H9 (cell line): Measurements from ENCODE around the gene OCRL. TPM values are rescaled to one million over a fixed set of nuclear protein-coding genes. Genes with fewer than 3 reads are reported as not detected.

Experiments used
- DNase-seq: peaks from one replicate; pipeline ENCODE4 v3.0.0-alpha.2; 2017
- H2AFZ ChIP-seq: one replicate; pipeline ENCODE4 v1.6.1; 2013; ENCODE audit warnings: mild to moderate bottlenecking, low read length, control low read depth, moderate library complexity
- H2AK5ac ChIP-seq: 2 replicates; pipeline ENCODE4 v1.6.1; 2013; ENCODE audit warnings: low read length, control low read depth, mixed read lengths; ENCODE audit not compliant: insufficient read length
- H2BK120ac ChIP-seq: one replicate; pipeline ENCODE4 v1.6.1; 2013; ENCODE audit warnings: low read depth, mild to moderate bottlenecking, low read length, control low read depth, inconsistent platforms; ENCODE audit not compliant: poor library complexity, severe bottlenecking
- H2BK12ac ChIP-seq: 2 replicates; pipeline ENCODE4 v1.6.1; 2013; ENCODE audit warnings: low read length, control low read depth, mixed read lengths, low read depth; ENCODE audit not compliant: insufficient read length
- H2BK15ac ChIP-seq: 2 replicates; pipeline ENCODE4 v1.6.1; 2013; ENCODE audit warnings: low read depth, low read length, control low read depth
- H2BK20ac ChIP-seq: one replicate; pipeline ENCODE4 v1.6.1; 2013; ENCODE audit warnings: low read depth, mild to moderate bottlenecking, low read length, control low read depth, inconsistent platforms; ENCODE audit not compliant: poor library complexity, severe bottlenecking
- H2BK5ac ChIP-seq: 2 replicates; pipeline ENCODE4 v1.6.1; 2013; ENCODE audit warnings: low read length, control low read depth, mixed read lengths; ENCODE audit not compliant: insufficient read length
- H3K14ac ChIP-seq: 2 replicates; pipeline ENCODE4 v1.6.1; 2013; ENCODE audit warnings: low read length, control low read depth; ENCODE audit not compliant: insufficient read depth
- H3K18ac ChIP-seq: 2 replicates; pipeline ENCODE4 v1.6.1; 2013; ENCODE audit warnings: low read depth, mild to moderate bottlenecking, mixed read lengths, low read length, control low read depth; ENCODE audit not compliant: insufficient read length
- H3K23ac ChIP-seq: 2 replicates; pipeline ENCODE4 v1.6.1; 2013; ENCODE audit warnings: low read length, control low read depth, mixed read lengths, low read depth; ENCODE audit not compliant: insufficient read length
- H3K23me2 ChIP-seq: 2 replicates; pipeline ENCODE4 v1.6.1; 2013; ENCODE audit warnings: low read depth, mild to moderate bottlenecking, mixed read lengths, low read length, control low read depth; ENCODE audit not compliant: insufficient read length, poor library complexity, severe bottlenecking
- H3K27ac ChIP-seq: 2 replicates; pipeline ENCODE4 v1.5.1; 2013; ENCODE audit warnings: low read length, control low read depth, mixed read lengths, low read depth; ENCODE audit not compliant: insufficient read length
- H3K27me3 ChIP-seq: 2 replicates; pipeline ENCODE4 v1.6.1; 2013; ENCODE audit warnings: low read length, control low read depth, inconsistent platforms; ENCODE audit not compliant: insufficient read depth
- H3K4ac ChIP-seq: 2 replicates; pipeline ENCODE4 v1.6.1; 2013; ENCODE audit warnings: low read depth, mild to moderate bottlenecking, control low read depth, inconsistent platforms, low read length, moderate library complexity
- H3K4me1 ChIP-seq: 2 replicates; pipeline ENCODE4 v1.6.1; 2013; ENCODE audit warnings: low read length, control low read depth, inconsistent platforms; ENCODE audit not compliant: insufficient read depth
- H3K4me2 ChIP-seq: 2 replicates; pipeline ENCODE4 v1.6.1; 2013; ENCODE audit warnings: low read length, control low read depth, mixed read lengths; ENCODE audit not compliant: insufficient read length, insufficient read depth
- H3K56ac ChIP-seq: 2 replicates; pipeline ENCODE4 v1.6.1; 2013; ENCODE audit warnings: low read depth, mild to moderate bottlenecking, mixed read lengths, low read length, control low read depth; ENCODE audit not compliant: insufficient read length
- H3K79me1 ChIP-seq: 2 replicates; pipeline ENCODE4 v1.6.1; 2013; ENCODE audit warnings: low read depth, mild to moderate bottlenecking, moderate library complexity, low read length, control low read depth, inconsistent platforms; ENCODE audit not compliant: insufficient read depth, poor library complexity, severe bottlenecking
- H3K79me2 ChIP-seq: 2 replicates; pipeline ENCODE4 v1.6.1; 2013; ENCODE audit warnings: low read length, control low read depth, inconsistent platforms; ENCODE audit not compliant: insufficient read depth
- H3K9ac ChIP-seq: 2 replicates; pipeline ENCODE4 v1.6.1; 2013; ENCODE audit warnings: low read length, control low read depth, mixed read lengths; ENCODE audit not compliant: insufficient read length; ENCODE audit errors: extremely low read depth
- H3K9me3 ChIP-seq: one replicate; pipeline ENCODE4 v1.6.1; 2013; ENCODE audit warnings: low read depth, low read length, inconsistent platforms; ENCODE audit not compliant: control insufficient read depth
- H3T11ph ChIP-seq: one replicate; pipeline ENCODE4 v1.6.1; 2013; ENCODE audit warnings: mild to moderate bottlenecking, low read length, control low read depth, inconsistent platforms
- H4K20me1 ChIP-seq: one replicate; pipeline ENCODE4 v1.6.1; 2013; ENCODE audit not compliant: control insufficient read depth, insufficient read length, insufficient read depth
- H4K5ac ChIP-seq: 2 replicates; pipeline ENCODE4 v1.6.1; 2013; ENCODE audit warnings: low read depth, mild to moderate bottlenecking, mixed read lengths, low read length, control low read depth; ENCODE audit not compliant: insufficient read length
- H4K8ac ChIP-seq: replicated peaks from 2 replicates; pipeline ENCODE4 v1.6.1; 2013; ENCODE audit warnings: low read length, control low read depth, mixed read lengths, low read depth; ENCODE audit not compliant: insufficient read length
- H4K91ac ChIP-seq: 2 replicates; pipeline ENCODE4 v1.6.1; 2013; ENCODE audit warnings: low read depth, mild to moderate bottlenecking, moderate library complexity, mixed read lengths, low read length, control low read depth; ENCODE audit not compliant: insufficient read length
- H3K27ac Mint-ChIP-seq, 3 experiments: 2 replicates in 2 of 3; 3 replicates in 1 of 3; pipeline ENCODE4 v1.8.0; 2020 to 2021; ENCODE audit warnings: mixed read lengths in 3 of 3, mild to moderate bottlenecking in 1 of 3, moderate library complexity in 1 of 3
- H3K27me3 Mint-ChIP-seq: 2 replicates; pipeline ENCODE4 v1.8.0; 2021; ENCODE audit warnings: low read depth, mild to moderate bottlenecking, moderate library complexity, mixed read lengths
- H3K36me3 Mint-ChIP-seq, 3 experiments: 2 replicates in 2 of 3; 3 replicates in 1 of 3; pipeline ENCODE4 v1.8.0; 2020 to 2021; ENCODE audit warnings: low read depth in 3 of 3, mixed read lengths in 3 of 3; ENCODE audit not compliant: insufficient read depth in 1 of 3
- H3K4me1 Mint-ChIP-seq, 2 experiments: 2 replicates each; pipeline ENCODE4 v1.8.0; 2020; ENCODE audit warnings: mixed read lengths in 2 of 2
- H3K4me3 Mint-ChIP-seq, 2 experiments: 2 replicates in 1 of 2; 3 replicates in 1 of 2; pipeline ENCODE4 v1.8.0; 2020 to 2021; ENCODE audit warnings: mild to moderate bottlenecking in 2 of 2, mixed read lengths in 2 of 2, moderate library complexity in 1 of 2
- H3K9me3 Mint-ChIP-seq, 2 experiments: 2 replicates in 1 of 2; 3 replicates in 1 of 2; pipeline ENCODE4 v1.8.0; 2020; ENCODE audit warnings: mild to moderate bottlenecking in 2 of 2, mixed read lengths in 2 of 2, moderate library complexity in 1 of 2
- WGBS: extraction: QIAGEN DNeasy Blood & Tissue Kit; methylation state at CpG from one replicate; pipeline ENCODE4 v1.1.7; 2013; ENCODE audit warnings: missing lambda C conversion rate, low lambda C conversion rate, mixed read lengths; ENCODE audit not compliant: insufficient read length; ENCODE audit errors: extremely low coverage; 5-methylcytosine and 5-hydroxymethylcytosine counted together
- total RNA-seq: library from RNA; stranded (reverse); gene quantifications from 2 replicates; pipeline ENCODE4 v1.2.1, GENCODE V29; 2021
- TF ChIP-seq, protein P1 (sequence below): fragments of 200-600 bp; sonication (generic); conservative IDR thresholded peaks from 3 replicates; pipeline ENCODE4 v1.8.0; 2021; ENCODE audit warnings: antibody characterized with exemption, mild to moderate bottlenecking

Gene OCRL
- total RNA-seq, 1 experiment from 2014 or later, result 31.4 TPM

GRCh38 chrX:129640737-129641136 lies 100.7 kb downstream of the OCRL start:
- Histone ChIP-seq H4K5ac (no peak overlapping the region), H2AFZ (no peak overlapping the region), H2BK120ac (no peak overlapping the region), H2BK12ac (no peak overlapping the region), H3K9me3 (no peaks in the 10 kb centered on the region), H3K4ac (no peak overlapping the region), H2BK20ac (no peak overlapping the region), H4K20me1 (no peaks in the 10 kb centered on the region), H3K23me2 (no peaks in the 10 kb centered on the region), H4K91ac (no peak overlapping the region), H3K18ac (no peak overlapping the region), H3K4me2 (no peak overlapping the region), H2AK5ac (no peak overlapping the region), H2BK15ac (no peak overlapping the region), H3K9ac (no peak overlapping the region), H3K79me1 (no peaks in the 10 kb centered on the region), H3K27me3 (no peaks in the 10 kb centered on the region), H3K79me2 (no peaks in the 10 kb centered on the region), H3K27ac (no peak overlapping the region), H3K23ac (no peak overlapping the region), H3K56ac (no peak overlapping the region), H4K8ac (no peak overlapping the region), H2BK5ac (no peak overlapping the region), H3T11ph (no peak overlapping the region), H3K4me1 (no peaks in the 10 kb centered on the region), H3K14ac (no peak overlapping the region)
- H3K4me1 Mint-ChIP-seq, result peaks cover 0 to 3% of the 10 kb centered on the region in 2 experiments; a peak in 1 of 4 replicates
- TF ChIP-seq, protein P1, sequence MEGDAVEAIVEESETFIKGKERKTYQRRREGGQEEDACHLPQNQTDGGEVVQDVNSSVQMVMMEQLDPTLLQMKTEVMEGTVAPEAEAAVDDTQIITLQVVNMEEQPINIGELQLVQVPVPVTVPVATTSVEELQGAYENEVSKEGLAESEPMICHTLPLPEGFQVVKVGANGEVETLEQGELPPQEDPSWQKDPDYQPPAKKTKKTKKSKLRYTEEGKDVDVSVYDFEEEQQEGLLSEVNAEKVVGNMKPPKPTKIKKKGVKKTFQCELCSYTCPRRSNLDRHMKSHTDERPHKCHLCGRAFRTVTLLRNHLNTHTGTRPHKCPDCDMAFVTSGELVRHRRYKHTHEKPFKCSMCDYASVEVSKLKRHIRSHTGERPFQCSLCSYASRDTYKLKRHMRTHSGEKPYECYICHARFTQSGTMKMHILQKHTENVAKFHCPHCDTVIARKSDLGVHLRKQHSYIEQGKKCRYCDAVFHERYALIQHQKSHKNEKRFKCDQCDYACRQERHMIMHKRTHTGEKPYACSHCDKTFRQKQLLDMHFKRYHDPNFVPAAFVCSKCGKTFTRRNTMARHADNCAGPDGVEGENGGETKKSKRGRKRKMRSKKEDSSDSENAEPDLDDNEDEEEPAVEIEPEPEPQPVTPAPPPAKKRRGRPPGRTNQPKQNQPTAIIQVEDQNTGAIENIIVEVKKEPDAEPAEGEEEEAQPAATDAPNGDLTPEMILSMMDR, result no peak
- no peak overlapping the region for H3K27ac Mint-ChIP-seq
- H3K27me3 Mint-ChIP-seq, result peaks cover 43% of the 10 kb centered on the region
- H3K4me3 Mint-ChIP-seq, result no peak overlapping the region
- DNase-seq, result no peak
- no CpG with 5 or more reads among the region's 1 CpG for WGBS
- peaks cover 0 to 2% (median 0%) of the 10 kb centered on the region in 3 experiments; a peak in 1 of 7 replicates for H3K36me3 Mint-ChIP-seq
- H3K9me3 Mint-ChIP-seq, result peaks cover 8 to 56% of the 10 kb centered on the region in 2 experiments; a peak in 3 of 5 replicates
